HG02973 (cell line): Measurements from ENCODE around the gene BMF.
A peak's percentile ranks its signal among the peaks of the same experiment; 100 is the strongest.

ENCODE experiments used
- ATAC-seq: cut with Tn5 transposase; IDR thresholded peaks from one replicate; pipeline ENCODE4 v1.9.1; 2021; ENCODE audit warnings: moderate library complexity; ENCODE audit not compliant: unreplicated experiment

BMF gene

DNA sequence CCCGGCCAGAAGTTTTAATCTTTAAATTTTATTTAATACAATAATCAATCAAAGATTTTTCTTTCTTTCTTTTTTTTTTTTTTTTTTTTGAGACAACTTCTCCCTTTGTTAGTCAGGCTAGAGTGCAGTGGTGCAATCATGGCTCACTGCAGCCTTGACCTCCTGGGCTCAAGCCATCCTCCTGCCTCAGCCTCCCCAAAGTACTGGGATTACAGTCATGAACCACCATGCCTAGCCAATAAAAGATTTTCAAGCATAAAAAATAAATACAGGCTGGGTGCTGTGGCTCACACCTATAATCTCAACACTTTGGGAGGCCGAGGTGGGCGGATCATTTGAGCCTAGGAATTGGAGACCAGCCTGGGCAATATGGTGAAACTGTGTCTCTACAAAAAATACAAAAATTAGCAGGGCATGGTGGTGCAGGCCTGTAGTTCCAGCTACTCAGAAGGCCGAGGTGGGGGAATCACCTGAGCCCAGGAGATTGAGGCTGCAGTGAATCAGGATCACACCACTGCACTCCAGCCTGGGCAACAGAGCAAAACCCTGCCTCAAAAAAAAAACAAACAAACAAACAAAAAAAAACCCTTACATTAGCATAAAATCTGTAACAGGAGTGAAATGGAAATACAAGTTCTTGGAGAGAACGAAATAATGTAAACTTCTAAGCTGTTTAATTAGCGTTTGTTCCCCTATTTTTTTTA, 40.6 kb downstream of the BMF start:
- ATAC-seq = no peak

DNA sequence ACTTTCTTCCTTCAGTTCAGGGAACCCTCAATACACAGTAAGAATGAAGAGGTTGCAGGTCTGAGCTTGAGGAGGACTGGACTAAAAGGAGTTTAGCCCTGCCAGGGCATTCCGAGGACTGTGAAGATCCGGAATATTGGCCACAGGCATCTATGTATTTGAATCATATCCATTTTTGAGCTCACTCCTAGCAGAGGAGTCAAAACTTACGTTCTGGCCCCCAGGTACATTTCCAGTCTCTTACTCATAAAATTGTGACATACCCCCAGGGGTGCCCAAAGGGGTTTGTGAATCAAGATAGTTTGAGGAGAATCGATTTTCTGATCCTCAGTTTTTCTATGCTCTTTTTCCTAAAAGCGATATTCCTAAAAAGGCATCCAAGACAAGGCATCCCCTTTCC, 42.1 kb downstream of the BMF start:
- ATAC-seq = no peak

DNA sequence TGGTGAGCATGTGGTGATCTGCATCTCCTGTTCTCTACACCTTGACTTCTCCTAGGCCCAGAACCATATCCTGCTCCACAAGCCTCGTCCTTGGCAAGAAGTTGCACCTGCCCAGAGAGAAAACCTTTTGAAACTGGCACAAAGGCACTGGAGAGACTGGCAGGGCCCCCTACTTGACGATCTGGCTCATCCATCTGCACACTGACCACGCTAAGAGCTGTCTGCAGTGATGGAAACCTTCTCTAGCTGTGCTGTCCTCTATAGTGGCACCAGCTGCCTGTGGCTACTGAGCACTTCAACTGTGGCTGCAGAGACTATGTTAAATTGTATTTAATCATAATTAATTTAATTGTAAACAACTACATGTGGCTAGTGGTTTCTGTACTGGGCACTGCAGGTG, 43.5 kb downstream of the BMF start:
- ATAC-seq = no peak

DNA sequence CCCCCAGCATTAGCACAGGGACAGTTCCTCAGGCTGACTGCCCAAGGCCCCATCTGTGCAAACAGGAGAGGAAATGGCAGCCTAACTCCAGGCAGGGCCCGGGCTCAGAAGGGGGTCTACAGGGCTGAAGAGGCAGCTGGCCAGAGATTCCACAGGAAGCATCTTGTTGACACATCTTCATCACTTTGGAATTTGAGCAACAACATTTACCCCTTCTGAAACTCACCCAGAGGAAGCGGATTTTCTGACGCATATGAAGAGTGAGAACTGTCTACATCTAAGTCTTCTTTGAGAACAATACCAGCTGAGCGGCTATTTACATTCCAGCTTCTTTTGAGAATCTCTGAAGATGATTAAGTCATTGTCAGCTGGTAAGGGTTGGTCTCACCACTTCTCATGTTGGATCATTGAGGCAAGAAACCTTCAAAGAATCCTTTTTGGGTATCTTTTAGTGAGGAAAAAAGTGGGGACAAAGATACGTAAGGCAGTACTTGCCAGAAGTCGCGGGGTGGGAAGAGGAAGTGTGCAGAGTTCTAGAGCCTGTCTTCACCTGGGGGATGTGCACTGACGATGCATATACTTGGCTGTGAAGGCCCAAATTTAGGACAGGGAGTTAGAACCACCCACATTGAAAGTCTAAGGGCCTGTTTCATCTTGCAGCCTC, 44.3 kb downstream of the BMF start:
- peak; percentile 46 for ATAC-seq

DNA sequence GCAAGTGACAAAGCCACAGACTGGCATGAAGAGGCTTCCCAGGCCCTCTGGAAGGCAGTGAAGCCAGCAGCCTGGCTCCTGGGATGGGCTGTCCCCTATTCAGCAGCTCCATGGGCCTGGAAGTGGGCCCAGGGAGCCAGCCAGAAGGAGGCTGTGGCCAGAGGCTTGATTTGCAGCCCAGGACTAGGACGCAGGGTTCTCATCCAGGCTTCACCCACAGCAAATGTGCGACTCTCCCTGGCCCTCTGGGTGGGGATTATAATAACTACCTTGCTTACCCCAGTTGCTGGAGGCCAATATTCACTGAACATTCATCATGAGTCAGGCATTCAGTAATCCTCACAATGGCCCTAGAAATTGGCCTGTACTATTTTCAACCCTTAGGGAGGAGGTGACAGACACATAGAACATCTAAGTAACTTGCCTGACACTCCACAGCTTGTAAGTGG, 45.1 kb downstream of the BMF start:
- ATAC-seq = no peak

DNA sequence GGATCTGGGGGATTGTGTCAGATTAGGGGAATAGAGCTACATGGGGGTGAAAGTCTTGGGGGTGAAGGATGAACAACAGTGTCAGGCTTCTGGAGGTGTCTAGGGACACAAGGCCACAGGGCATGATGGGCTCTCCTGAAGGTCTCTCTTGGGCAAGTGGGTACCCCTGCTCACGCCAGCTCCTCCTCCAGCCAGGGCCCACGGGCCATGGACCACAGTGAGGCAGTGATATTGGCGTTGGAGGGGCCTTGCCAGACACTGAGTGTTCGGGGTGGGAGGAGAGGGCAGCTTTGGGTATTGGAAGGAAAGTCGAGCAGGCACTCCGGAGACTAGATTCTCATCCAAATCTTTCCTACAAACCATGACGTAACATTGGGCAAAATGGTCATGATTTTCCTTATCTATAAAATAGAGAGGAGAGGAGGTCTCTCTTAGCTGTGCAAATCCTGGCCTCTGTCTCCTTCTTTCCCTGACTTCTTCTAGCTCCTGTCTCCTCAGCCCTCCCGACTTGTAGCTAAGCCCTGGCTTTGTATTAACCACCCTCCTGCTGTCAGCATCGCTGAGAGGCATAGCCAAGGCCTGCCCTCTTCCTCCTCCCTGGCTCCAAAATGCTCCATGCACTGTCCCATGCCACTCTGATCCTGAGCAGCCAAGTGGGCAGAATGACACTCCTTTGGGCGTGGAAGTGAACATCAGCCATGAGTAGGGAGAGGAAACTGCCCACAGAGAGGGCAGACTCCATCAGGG, 45.7 kb downstream of the BMF start:
- ATAC-seq = no peak

DNA sequence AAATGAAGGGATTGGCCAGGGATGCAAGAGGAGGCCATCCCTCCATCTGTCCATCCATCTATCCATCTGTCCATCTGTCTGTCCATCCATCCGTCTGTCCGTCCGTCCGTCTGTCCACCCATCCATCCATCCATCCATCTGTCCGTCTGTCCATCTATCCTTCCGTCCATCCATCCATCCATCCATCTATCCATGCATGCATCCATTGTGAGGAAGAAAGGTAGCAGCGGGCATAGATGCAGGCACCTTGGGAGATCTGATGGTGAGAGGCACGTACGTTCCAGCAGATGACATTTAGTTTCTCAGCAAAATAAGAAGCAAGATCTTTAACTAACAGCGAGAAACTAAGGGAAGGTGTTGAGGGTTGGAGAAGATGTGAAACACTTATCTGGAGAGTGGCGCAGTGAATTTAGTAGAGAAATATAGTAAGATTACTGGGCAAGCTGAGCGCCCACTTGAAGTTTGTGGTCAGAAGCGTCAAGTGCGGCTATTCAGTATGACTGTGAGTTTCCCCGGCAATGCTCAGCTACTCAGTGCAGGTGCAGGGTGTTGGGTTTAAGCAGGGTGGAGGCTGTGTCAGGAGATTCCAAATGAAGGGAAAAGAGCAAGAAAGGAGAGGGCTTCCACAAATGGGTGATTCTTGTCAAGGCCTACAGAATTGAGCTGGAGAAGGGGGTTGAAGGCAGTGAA, 47.3 kb downstream of the BMF start:
- ATAC-seq = no peak

DNA sequence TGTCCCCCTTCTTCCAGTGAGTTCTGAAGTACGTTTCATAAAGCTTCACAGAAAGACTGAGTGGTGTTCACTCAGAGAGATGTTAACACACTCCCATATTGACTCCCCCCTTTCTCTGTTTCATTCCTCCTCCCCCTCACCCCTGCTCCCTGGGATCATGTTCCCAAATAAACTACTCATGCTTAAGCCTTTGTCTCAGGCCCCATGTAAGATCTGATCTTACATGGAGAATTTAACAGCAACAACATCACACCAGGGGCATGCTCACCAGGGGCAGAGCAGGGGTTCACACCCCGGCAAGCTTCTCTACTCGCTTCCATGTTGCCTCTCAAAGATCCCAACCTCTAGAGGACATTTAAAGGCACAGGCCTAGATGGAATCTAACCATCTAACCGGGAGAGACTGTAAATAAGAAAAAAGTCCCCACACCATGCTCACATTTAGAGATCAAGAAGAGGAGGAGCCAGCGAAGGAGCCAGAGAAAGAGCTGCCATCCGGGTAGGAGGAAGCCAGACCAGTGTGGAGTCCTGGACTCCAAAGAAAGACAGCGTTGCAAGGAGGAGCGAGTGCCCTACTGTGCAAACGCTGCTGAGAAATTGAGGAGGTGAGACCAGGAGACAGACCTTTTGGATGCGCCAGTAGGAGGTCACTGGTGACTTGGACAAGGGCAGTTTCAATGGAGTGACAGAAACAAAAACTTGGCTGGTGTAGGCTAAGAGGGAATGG, 48.3 kb downstream of the BMF start:
- no peak for ATAC-seq

DNA sequence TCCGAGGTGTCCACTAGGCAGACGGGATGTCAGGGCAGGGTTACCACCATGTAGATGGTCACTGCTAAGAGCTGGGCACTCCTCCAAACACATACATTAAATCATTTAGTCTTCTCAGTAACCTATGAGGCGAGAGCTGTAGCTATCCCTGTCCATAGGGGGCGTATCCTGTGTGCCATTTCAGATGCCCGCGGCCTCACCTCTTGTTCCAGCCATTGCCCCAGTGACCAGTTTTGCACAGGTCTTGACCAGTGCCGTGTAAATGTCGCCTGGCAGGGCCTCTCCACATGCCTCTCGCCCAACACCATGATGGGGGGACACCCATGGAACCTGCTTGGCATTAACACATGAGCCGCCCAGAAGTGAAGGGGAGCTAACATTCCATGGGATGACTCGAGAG, 48.9 kb downstream of the BMF start:
- ATAC-seq = no peak

DNA sequence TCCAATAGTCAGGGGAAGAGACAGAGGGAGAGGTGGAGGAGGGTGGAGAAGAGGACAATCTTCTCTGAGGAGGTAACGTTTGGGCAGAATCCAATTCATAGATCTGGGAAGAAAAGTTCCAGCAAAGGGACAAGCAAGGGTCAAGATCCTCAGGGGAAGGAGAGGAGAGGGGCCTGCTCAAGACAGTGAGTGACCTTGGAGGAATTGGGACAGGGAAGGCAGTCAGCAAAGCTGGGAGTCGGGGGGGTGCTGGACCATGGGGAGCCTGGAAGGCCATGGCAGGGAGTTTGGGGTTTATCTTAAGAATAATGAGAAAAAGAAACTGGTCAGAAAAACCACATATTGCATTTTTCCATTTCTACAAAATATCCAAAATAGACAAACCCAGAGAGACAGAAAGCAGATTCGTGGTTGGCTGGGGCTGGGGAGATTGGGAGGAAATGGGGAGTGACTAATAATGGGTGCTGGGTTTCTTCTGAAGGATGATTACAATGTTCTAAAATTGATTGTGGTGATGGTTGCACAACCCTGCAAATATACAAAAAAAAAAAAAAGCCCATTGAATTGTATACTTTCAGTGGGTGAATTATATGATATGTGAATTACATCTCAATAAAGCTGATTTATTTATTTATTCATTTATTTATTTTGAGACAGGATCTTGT, 50.1 kb downstream of the BMF start:
- no peak for ATAC-seq

DNA sequence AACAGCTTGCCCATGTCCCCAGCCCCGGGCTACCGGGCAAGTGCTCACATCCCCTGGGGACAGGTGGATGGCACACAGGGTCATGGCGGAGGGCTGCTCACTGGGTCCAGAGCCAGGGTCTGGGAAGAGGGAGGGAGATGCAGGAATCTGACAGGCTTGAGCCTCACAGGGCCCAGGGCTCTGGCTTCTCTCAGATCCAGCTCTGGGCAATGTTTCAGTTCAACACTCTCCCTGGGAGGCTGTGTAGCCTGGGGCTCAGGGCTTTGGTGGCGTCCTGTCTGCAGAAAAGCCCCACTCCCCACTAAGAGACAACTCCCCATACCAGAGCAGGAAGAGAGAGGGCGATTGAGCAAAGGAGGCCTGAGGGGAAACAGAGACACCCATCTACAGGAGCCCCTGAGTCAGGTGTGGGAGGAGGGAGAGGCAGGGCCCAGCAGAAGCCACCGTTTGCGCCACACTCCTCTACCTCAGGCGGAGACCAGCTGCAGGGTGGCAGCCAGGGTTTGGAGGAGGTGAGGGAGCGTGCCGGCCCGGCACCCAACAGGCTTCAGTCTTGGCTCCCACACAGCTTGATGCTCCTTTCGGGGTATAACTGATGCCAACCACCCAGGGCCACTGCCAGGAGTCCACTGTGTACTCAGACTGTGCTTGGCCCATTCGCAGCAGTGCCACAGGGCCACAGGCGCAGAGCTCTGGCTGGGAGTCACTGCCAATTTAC, 52.9 kb downstream of the BMF start:
- ATAC-seq = no peak

DNA sequence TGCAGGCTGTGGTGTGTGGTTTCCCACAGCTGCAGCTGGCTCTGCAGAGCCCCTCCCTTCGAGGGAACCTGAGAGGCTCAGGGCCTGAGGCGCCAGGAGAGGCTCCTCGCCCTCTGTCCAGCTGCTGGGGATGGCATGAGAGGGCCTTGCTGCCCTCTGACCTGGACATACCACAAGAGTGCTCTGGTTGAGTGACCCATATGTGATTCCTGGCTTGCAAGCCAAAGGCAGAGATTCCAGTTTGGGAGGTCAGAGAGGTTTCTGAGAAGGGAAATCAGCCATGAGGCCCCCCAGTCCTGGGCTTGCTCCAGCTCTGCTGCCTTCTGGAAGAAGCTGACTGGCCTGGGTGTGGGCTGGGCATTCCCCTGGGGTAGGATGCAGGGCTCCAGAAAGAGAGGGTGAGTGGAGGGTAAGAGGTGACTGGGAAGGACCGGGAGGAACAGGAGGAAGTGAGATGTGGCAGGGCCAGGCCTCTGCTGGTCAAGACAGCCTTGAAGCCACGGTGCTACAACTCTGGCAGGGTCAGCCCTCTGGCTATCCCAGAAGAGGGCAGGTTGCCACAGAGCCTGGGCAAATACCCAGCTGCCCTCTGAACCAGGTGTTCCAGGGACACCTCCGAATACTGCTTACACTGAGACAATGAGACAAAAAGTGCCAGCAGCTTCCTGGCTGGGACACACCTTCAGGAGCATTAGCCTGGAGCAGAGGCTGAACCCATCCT, 53.7 kb downstream of the BMF start:
- peak; percentile 58 for ATAC-seq

DNA sequence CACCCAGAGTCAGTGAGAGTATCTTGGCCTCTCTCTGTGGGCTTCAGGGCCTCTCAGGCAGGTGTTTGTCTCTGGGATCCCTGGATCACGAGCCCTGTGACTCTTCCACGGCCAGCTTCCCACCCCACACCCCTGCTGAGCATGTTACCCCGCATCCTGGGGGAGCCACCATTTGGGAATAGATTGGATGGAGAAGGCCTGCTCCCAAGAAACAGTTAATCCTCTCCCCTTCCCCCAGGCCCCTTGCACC, 54.1 kb downstream of the BMF start:
- peak; percentile 22 for ATAC-seq

DNA sequence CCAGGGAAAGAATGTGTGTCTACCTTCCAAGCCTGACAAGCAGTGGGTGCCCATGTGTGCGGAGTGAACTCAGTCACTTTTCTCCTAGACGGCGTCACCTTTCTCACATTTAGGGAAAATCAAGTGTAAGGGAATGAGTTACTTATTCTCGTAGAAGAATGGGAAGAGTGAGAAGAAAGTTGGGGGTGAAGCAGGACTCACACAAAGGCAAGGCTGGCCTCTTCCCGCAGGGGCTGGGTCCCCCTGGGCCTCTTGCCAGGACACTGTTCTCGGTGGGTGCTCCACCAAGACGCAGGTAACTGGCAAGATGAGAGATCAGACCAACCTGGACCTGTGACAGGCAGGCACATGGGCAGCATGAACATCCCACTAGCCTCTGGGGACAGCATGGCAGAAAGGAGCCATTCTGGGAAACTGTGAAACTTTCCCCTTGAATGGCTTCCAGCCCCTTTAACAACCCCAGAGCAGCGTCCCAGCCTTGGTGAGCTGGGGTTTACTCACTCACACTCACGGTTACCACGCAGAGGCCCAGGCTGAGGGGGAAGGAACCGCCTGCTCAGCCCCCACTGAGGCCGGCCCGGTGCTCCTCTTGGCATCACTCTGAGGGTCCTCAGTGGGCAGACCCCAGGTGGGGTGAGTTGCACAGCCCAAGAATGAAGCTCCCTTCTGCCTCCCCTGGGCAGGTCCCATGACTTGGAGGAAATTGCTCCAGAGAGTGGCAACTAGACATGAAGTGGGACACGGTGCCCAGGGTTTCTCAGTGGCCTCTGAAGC, 54.7 kb downstream of the BMF start:
- peak; percentile 27 for ATAC-seq

DNA sequence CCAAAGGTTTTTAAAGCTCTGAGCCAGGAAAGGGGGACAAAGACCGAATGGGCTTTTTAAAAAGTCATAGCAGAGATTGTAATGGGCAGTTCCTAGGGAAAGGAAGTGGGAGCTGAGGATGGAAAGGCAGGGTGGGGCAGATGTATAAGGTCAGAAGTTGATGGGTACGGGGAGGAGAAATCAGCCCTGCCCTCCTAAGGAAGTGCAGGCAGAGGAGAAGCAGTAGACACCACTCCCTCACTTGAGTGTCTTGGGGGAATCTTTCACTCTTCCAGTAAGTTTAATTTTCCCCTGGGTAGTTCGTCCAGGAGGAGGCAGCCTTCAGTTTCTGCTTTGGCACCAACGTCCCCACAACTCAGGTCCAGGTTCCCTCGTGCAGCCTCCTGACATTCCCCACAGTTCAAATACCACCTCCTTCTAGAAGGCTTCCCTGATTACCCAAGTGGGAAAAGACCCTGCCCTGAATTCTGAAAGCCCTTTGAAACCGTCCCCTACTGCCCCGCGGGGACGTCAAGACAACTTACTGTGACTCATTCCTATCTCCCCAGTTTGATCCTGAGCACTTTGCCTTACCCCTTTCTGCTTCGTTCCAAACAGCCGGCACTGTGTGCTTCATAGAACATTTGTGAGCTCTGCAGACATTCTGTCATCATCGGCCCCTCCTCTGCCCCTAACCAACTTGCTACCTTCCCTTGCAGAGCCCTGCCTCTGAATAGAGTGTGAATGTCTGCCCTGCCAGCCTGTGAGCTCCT, 55.4 kb downstream of the BMF start:
- no peak for ATAC-seq

DNA sequence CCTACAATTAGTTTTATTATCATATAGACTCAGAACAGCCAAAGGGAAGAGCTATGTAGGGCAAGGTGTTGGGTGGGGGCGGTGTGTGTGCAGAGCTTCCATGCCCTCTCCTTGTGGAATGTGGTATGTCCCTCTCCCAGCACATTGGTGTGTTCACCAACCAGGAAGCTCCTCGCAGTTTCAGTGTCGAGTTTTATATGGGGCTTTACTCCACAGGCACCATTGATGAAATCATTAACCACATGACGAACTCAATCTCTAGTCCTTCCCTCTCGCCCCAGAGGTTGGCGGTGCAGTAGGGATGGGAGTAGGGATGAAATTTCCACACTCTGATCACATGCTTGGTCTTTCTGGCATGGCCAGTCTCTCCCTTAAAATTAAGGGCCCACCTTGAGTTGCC, 56.1 kb downstream of the BMF start:
- no peak for ATAC-seq

DNA sequence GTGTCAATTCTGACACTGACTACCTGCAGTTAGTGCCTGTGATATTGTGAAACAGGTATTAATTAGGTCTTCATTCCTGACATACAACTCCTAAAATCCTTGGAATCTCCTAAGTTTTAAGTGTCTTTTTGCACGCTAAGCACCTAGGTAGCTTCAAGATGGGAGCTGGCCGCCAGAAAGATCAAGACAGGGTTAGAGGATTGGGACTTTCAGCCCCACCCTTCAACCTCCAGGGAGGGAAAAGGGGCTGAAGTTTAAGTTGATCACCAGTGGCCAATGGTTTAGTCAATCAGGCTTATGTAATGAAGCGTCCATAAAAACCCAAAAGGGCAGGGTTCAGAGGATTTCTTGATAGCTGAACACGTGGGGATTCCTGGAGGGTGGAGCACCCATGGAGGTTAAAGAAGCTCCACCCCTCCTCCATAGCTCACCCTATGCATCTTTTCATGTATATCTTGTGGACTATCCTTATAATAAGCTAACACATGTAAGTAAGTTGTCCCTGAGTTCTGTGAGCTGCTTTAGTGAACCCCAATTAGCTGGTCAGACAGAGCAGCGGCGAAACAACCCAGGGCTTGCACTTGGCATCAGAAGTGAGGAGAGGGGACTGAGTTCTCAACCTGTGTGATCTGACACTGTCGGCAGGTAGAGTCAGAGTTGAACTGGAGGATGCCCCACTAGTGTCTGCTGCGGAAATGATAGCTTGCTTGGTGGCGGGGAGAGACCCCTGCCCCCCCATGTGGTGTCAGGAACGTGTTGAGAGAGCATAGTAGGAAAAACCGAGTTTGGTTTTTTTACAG, 56.9 kb downstream of the BMF start:
- no peak for ATAC-seq
